GM19463 (cell line): ENCODE results near the gene BACH2.
A peak's percentile ranks its signal among the peaks of the same experiment; 100 is the strongest.
"Not testable (repeated sequence)": the region's sequence is repeated elsewhere in the genome, so short reads cannot be mapped to it uniquely, and the experiment has no call there.

Experiments used
- ATAC-seq: cut with Tn5 transposase; IDR thresholded peaks from one replicate; pipeline ENCODE4 v1.9.1; 2021; ENCODE audit warnings: mild to moderate bottlenecking, moderate library complexity; ENCODE audit not compliant: unreplicated experiment

BACH2 gene

GRCh38 chr6:90040931-90041330 is 255.7 kb downstream of the BACH2 start:
- no peak for ATAC-seq

DNA sequence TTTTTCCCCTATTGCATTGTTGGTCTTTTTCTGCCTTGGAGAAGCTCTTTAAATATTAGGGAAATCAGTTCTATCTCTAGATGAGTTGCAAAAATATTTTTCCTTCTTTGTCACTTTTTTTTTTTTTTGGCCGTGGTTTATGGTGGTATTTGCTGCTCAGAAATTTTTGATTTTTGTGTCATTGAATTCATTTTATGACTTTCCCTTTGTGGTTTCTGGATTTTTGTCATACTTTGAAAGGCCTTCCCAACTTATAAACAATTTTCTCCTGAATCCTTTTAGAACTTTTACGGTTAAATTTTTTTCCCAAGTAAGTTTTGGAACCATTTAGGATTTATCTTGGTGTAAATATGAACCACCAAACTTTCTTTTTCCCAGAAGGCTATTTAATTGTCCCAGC is 256.7 kb downstream of the BACH2 start:
- no peak for ATAC-seq

DNA sequence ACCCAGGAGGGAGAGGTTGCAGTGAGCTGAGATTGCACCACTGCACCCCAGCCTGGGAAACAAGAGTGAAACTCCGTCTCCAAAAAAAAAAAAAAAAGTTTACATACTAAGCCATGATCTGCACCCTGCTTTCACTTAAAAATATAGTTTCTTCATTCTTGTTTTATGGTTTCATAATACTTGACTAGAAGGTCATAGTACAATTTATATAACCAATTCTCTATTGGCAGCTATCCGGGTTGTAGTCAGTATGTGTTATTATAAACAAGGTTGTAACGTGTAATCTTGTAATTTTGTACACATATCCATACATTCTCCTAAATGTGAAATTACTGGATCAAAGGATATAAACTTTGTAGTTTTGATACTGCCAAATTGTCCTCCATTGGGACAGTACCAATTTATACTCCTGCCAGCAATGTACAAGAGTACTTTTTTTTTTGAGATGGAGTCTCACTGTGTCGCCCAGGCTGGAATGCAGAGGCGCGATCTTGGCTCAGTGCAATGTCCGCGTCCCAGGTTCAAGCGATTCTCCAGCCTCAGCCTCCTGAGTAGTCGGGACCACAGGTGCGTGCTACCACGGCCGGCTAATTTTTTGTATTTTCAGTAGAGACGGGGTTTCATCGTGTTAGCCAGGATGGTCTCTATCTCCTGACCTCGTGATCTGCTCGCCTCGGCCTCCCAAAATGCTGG is 257.5 kb downstream of the BACH2 start:
- no peak for ATAC-seq

- no peak for ATAC-seq
Measured at GRCh38 chr6:90036963-90037362, 259.7 kb downstream of the BACH2 start.

DNA sequence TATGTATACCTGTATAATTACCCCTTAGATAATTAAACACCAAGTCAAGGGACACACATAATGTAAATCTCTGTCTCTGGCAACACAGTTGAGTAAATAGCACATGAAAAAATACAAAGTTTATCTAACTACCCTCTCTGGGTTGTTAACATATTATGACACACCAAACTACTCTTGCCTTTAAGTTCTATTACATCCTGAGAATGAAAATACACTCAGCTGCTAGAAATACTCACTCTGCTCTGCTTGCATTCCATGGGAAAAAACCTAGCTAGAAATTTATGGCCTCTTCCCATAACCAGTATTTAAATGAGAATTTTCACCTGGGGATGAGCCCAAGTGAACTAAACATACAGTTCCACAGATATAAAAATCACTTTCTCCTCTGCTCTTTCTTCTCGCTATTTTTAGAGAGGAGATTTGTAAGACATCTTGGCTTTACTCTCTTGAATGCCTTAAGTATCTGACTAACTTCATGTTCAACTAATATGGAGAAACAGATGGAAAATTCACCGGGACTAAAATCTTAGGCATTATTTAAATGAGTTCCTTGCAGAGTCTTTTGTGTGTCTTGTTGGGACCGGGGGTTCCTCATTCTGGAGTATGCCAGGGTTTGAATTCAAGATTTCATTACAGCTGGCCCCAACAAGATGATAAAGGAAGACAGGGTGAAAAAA is 261.5 kb downstream of the BACH2 start:
- no peak for ATAC-seq

- ATAC-seq = no peak
Measured at GRCh38 chr6:90033746-90034271, 262.8 kb downstream of the BACH2 start.

- ATAC-seq = not testable (repeated sequence)
Measured at GRCh38 chr6:90032489-90033212, 264.0 kb downstream of the BACH2 start.

- no peak for ATAC-seq
Measured at GRCh38 chr6:90028995-90029635, 267.5 kb downstream of the BACH2 start.

DNA sequence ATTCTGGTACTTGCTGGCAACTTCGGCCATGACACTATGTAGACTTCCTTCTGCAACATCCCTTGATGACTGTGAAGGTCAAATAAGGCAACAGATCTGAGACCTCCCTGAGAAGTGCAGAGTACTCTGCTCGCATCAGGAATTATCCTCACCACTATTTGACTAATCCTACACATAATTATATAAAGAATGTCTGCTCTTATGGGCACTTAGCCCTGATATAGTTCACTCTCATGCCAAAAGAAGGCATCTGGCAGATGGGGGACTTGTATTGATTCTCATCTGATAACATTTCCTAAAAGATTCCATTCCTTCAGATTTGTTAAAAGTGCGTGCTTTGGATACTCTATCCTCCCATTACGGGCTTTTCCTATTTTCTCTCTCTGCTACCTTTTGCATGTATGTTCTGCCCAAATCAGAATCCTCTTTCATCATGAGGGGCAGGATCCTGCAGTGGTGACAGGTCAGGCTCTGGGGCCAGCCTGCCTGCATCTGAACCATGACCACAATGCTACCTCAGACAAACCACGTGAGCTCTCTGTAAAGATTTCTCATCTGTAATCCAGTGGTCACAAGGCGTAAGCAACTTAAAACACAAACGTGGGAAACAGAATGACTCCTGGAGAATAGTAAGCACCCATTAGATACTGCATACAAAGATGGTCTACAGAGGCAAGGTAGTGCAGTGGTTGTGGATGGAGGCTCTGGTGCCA is 268.4 kb downstream of the BACH2 start:
- no peak for ATAC-seq

- ATAC-seq = no peak
Measured at GRCh38 chr6:90026216-90026615, 270.4 kb downstream of the BACH2 start.

DNA sequence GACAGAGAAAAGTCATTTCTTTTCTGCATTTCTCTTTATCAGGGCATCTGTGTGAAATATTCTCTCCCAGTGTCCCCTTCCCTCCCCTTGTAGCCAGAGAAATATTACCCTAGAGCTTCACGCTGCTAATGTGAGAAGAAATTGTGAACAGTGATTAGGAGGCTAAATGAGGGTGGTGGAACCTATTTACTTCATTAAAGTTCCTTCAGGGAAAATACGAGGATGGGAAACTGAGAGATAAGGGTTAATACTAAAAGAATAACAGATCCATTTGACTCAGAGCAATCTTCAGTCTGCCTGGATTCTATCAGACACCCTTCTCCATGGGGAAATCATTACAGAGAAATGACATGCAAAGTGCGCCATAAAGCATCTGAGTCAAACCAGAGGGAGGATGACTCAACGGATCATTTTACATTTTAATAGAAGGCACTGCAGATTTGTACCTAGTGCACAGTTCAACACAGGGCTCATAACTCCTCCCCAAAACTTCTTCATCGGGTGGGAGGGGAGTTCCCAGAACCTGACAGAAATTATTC is 271.1 kb downstream of the BACH2 start:
- ATAC-seq = no peak

DNA sequence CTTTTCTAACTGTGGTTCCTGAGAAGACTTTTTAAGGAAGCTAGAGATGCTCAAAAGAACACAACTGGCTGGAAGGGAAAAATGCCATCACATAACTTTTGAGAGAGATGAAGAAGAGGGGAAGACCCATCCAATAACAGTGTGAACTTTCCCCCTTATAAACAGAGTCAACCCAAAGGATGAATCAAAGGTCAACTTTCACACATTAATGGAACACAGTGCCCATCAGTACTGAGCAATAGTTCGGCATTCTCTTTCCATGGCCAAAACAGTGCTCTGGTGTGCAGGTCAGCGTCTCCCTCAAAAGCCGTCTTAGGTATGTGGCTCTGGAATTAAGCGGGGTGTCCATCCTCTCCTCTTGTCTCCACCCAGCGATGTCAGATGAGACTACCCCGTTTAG is 272.0 kb downstream of the BACH2 start:
- ATAC-seq = no peak

DNA sequence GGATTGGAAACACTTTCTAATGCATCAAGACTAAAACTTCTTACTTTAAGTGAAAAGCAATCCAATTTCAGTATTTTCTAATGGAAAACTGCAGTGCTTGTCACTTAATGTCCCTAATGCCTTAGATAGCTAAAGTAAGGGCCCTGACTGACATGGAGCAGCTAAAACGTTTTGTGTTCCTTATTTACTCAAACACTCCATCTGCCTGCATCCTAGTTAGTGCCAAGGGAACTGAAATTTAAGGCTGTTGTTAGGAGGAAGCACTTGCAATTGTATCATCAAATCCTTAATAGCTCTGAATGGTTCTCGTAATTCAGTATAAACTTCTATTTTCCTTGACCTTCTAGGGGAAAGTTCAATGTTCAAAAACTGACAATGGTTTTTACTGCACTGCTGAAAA is 274.9 kb downstream of the BACH2 start:
- no peak for ATAC-seq

DNA sequence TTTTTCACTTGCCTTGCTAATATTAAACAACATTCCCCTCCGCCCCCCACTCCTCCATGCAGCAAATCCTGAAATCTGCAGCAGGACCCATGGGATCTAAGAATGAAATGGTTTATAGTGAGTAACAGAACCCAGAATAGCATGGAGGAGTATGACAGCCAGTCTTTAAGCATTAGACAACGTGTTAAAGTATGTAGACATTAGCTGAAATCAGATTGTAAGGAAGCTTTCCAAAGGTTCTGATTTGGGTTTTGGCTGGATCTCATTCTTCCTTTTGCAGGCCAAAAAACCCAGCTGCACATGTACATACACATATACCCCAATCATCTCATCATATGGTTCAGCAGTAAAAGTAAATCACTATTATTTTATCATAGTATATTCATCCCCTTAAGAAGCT is 275.9 kb downstream of the BACH2 start:
- ATAC-seq = no peak

DNA sequence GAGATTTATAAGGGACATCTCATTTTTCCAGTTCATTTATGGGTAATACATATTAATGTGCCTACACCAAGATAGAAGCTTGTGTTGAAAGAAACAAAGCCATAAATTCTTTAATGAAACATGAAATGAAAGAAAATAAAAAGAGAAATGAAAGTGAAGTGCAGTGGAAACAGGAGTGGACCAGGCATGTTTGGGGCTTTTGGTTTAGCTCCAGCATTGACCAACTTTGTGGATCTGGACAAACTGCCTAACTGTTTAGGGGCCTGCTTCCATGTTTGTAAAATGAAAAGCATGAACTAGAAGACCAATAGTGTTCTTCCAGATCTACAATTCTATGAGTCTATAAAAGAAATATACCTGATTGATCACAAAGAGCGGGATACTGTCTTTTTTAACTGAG is 277.4 kb downstream of the BACH2 start:
- ATAC-seq = no peak

DNA sequence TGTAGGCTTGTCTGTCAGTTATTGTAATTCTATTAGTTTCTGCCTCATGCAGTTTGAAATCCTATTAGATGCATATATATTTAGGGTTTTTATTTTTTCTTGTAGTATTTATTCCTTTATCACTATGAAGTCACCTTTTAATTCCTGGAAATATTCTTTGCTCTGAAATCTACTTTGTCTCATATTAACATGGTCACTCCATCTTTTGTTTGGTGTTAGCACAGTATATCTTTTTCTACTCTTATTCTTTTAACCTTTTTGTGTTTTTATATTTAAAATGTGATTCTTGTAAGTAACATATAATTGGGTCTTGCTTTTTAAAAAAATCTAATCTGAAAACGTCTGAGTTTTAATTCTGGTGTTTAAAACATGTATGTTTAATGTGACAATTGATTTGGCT is 280.8 kb downstream of the BACH2 start:
- no peak for ATAC-seq

DNA sequence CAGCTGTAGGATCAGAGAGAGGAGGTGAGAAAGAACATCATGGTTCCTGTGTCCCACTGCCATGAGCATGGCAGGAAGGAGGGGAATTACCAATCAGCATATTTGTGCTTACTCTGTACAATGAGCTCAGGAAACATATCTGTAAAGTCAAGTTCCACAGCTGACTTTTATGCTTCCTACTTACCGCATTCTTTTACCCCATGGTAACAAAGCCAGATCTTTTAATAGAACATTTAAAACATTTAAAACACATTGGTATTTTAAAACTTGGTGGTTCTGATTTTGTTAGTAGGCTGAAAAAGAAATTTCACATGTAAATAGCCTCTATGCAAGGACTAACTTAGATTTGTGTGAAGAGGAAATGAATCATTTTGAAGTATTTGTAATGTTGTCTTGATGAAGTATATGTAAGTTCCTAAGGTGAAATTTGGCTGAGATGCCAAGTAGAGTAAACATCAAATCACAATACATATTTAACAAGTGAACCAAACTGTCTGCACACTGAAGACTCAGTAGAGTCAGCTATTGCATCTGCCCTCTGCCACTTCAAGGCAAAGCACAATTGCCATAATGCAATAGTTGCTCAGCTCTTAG is 287.6 kb downstream of the BACH2 start:
- peak; percentile 29 for ATAC-seq

- ATAC-seq = peak; percentile 61
Measured at GRCh38 chr6:90008189-90008907, 288.3 kb downstream of the BACH2 start.

DNA sequence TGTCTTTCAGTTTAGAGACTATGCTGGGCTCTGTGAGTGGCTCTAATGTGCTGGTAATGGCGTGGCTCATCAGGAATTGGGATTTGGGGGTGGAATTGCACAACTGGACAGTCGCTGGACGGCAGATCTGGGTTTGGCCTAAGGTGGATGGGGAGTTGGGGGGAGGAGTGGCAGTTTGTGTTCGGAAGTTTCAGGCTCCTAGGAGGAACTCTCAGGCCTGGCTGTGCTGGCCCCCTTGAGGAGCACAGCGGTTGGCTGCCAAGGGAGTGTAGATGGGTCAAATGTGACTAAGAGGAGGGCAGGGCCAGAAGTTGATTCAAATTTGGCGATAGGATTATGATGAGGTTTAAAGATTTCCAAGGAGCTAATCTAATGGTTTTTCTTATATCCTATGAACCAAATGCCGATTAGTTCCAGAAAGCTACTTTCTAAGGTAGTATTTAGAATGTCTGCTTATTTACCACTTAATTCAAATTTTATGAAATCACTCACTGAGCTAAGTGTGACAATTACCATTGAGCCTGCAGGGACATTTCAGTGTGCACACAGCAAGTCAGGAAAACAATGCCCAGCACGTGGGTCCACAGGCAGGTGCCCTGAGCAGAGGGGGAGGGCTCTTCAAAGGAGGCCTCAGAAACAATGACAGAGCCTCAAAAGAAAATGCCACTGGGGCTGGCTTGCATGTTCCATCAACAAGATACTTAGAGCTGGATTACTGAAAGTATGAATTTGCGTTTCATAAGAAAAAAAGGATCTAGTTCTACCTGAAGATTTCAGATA is 291.4 kb downstream of the BACH2 start:
- ATAC-seq = no peak
